GM13977 (cell line): ENCODE measurements around the gene CSNK2A1.
"Not testable (repeated sequence)": the region's sequence is repeated elsewhere in the genome, so short reads cannot be mapped to it uniquely, and the experiment has no call there.

Experiments used
- DNase-seq: peaks from one replicate; pipeline ENCODE4 v3.0.0; 2012; ENCODE audit warnings: low spot score
- CTCF ChIP-seq: IDR thresholded peaks from 2 replicates; pipeline ENCODE4 v1.5.1; 2012; ENCODE audit warnings: mild to moderate bottlenecking, control low read depth; ENCODE audit not compliant: insufficient read depth; ENCODE audit errors: extremely low read depth, missing control alignments
- in situ Hi-C: fragments of 300-500 bp; cut with MboI; formaldehyde crosslinking; loops from one replicate; pipeline ENCODE4 v1.12.0; 2022; ENCODE audit warnings: low sequenced_read_pairs, low pct_unique_long_range_greater_than_20kb, mixed read lengths, inconsistent platforms; ENCODE audit not compliant: unreplicated experiment

The CSNK2A1 gene

GRCh38 chr20:513429-513828, 30.2 kb downstream of the CSNK2A1 start:
- in situ Hi-C loops = no loop called here
- TF ChIP-seq CTCF = no peak
- no peak for DNase-seq

GRCh38 chr20:510328-511057, 33.1 kb downstream of the CSNK2A1 start:
- in situ Hi-C loops, DNase-seq: not testable (repeated sequence)

- in situ Hi-C loops, DNase-seq: not testable (repeated sequence)
These were observed 35.2 kb downstream of the CSNK2A1 start for GRCh38 chr20:508364-508787.

- DNase-seq = no peak
- no peak for TF ChIP-seq CTCF
- in situ Hi-C loops = no loop called here
These were observed 35.7 kb downstream of the CSNK2A1 start for GRCh38 chr20:507761-508332.

GRCh38 chr20:507006-507758, 36.4 kb downstream of the CSNK2A1 start:
- in situ Hi-C loops = no loop called here
- no peak for DNase-seq

GRCh38 chr20:504632-505075, 38.9 kb downstream of the CSNK2A1 start:
- no peak for TF ChIP-seq CTCF
- no peak for DNase-seq
- in situ Hi-C loops = no loop called here

More at GRCh38 chr20:507006-507758, 36.4 kb downstream of the CSNK2A1 start:
- TF ChIP-seq CTCF = no peak

GRCh38 chr20:503048-503737, 40.4 kb downstream of the CSNK2A1 start:
- TF ChIP-seq CTCF = no peak
- no peak for DNase-seq
- in situ Hi-C loops = no loop called here
